ENCODE results near the gene BACE2. TPM values are rescaled to one million over a fixed set of nuclear protein-coding genes. Genes with fewer than 3 reads are reported as not detected.

Gene BACE2
- 28.3 and 36.3 TPM in 2 replicates for total RNA-seq

DNA sequence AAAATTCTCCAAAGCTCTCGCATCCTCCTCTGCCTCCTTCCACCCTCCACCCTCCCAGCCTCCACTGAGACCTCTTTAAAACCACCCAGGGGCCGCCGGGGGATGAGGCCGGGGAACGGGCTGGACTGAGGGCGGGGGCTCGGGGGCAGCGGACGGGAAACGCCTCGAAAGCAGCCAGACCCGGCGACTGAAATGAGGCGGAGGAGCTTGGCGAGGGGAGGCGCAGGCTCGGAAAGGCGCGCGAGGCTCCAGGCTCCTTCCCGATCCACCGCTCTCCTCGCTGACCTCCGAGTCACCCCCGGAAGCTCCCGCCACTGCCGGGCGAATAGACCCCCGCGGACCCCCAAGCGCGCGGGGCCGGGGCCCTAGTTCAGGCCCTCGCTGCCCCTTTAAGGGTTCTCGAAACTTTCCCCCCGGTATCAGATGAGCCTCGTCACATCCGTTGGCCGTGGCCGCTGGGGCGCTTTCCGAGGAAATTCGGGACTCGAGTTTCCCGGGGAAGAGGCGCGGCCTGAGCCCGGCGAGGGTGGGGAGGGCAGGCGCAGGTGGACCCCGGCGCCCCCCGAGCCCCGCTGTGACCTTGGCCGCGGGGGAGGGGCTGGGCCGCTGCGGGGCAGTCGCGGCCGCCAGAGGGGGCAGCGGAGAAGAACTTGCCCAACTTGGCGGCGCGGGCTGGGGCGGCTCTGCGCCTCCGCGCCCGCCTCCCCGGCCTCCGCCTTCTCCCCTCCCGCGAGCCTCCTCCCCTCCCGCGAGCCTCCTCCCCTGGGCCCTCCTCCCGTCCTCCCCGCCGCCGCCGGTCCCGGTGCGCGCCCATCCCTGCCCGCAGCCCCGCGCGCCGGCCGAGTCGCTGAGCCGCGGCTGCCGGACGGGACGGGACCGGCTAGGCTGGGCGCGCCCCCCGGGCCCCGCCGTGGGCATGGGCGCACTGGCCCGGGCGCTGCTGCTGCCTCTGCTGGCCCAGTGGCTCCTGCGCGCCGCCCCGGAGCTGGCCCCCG is at the start of gene BACE2:
BACE2 (plus strand) TSS at position 813 of the 995 bp plus-strand sequence; CDS start at position 917, 104 bp downstream.

GRCh38 chr21:41316200-41317062 is 148.5 kb downstream of the BACE2 start, which contains the start of gene FAM3B:
Gene FAM3B (plus strand): TSS chr21:41316801. CDS start chr21:41316880, 79 bp downstream.

Small RNA genes lying within 50 kb of the gene (small RNA-seq; reads per million reads assigned to genes)
- not detected for gene MIR3197

Other genes with a start within 250 kb of the BACE2 start
- gene FAM3B, start 148.6 kb downstream of the BACE2 start, total RNA-seq = not detected in 2 replicates
- 7.9 and 16.1 TPM in 2 replicates for gene MX2, start 193.9 kb downstream of the BACE2 start, total RNA-seq

All from hair follicle dermal papilla cell (primary cell).